DND-41 (cell line): Measurements from ENCODE around the gene SRP54.
"Not testable (repeated sequence)": the region's sequence is repeated elsewhere in the genome, so short reads cannot be mapped to it uniquely, and the experiment has no call there.

Source experiments
- ATAC-seq: fragments of 200-7000 bp; cut with Tn5 transposase; 3 replicates; pipeline ENCODE4 v1.9.1; 2021; ENCODE audit warnings: low read depth; ENCODE audit not compliant: insufficient read depth
- DNase-seq: peaks from one replicate; pipeline ENCODE4 v3.0.0-alpha.2; 2020
- H2AFZ ChIP-seq: 2 replicates; pipeline ENCODE4 v1.6.0; 2012; ENCODE audit warnings: low read depth, low read length
- H3K27ac ChIP-seq: 2 replicates; pipeline ENCODE4 v1.5.1; 2012; ENCODE audit warnings: low read length, inconsistent platforms
- H3K27me3 ChIP-seq: fragments of 200-600 bp; sonication (generic); 2 replicates; pipeline ENCODE4 v1.6.0; 2012; ENCODE audit warnings: low read length, mild to moderate bottlenecking, inconsistent platforms; ENCODE audit not compliant: insufficient read depth, poor library complexity
- H3K36me3 ChIP-seq: 2 replicates; pipeline ENCODE4 v1.5.1; 2012; ENCODE audit warnings: low read length, inconsistent platforms; ENCODE audit not compliant: insufficient read depth
- H3K4me1 ChIP-seq: 2 replicates; pipeline ENCODE4 v1.5.1; 2012; ENCODE audit warnings: mild to moderate bottlenecking, low read length; ENCODE audit not compliant: insufficient read depth
- H3K4me2 ChIP-seq: 2 replicates; pipeline ENCODE4 v1.6.0; 2012; ENCODE audit warnings: mild to moderate bottlenecking, moderate library complexity, low read length, inconsistent platforms; ENCODE audit not compliant: insufficient read depth
- H3K4me3 ChIP-seq, 2 experiments: fragments of 200-600 bp in 1 of 2; shearing (Covaris generic) in 1 of 2; 2 replicates each; pipeline ENCODE4 v1.5.1; 2012 to 2016; ENCODE audit warnings: inconsistent platforms in 2 of 2, low read length in 2 of 2, mild to moderate bottlenecking in 2 of 2, low read depth in 1 of 2, moderate library complexity in 1 of 2
- H3K79me2 ChIP-seq: 2 replicates; pipeline ENCODE4 v1.6.0; 2012; ENCODE audit warnings: low read length, inconsistent platforms; ENCODE audit not compliant: insufficient read depth
- H3K9ac ChIP-seq: 2 replicates; pipeline ENCODE4 v1.6.0; 2012; ENCODE audit warnings: low read depth, mild to moderate bottlenecking, inconsistent platforms, low read length, moderate library complexity
- H3K9me3 ChIP-seq: 2 replicates; pipeline ENCODE4 v1.5.1; 2012; ENCODE audit warnings: low read length, moderate library complexity, mild to moderate bottlenecking, inconsistent platforms; ENCODE audit not compliant: insufficient read depth, severe bottlenecking
- H4K20me1 ChIP-seq: 2 replicates; pipeline ENCODE4 v1.6.0; 2012; ENCODE audit warnings: low read length; ENCODE audit not compliant: insufficient read depth
- EZH2 ChIP-seq: IDR thresholded peaks from 3 replicates; pipeline ENCODE4 v1.6.1; 2012; ENCODE audit warnings: borderline replicate concordance, low read depth, mild to moderate bottlenecking, moderate library complexity, low read length, inconsistent platforms; ENCODE audit not compliant: severe bottlenecking
- TF ChIP-seq, protein P1 (sequence below): IDR thresholded peaks from 2 replicates; pipeline ENCODE4 v1.5.1; 2012; ENCODE audit warnings: borderline replicate concordance, low read length, moderate library complexity, mild to moderate bottlenecking; ENCODE audit not compliant: poor library complexity, severe bottlenecking; ENCODE audit errors: extremely low read depth

Gene SRP54

DNA sequence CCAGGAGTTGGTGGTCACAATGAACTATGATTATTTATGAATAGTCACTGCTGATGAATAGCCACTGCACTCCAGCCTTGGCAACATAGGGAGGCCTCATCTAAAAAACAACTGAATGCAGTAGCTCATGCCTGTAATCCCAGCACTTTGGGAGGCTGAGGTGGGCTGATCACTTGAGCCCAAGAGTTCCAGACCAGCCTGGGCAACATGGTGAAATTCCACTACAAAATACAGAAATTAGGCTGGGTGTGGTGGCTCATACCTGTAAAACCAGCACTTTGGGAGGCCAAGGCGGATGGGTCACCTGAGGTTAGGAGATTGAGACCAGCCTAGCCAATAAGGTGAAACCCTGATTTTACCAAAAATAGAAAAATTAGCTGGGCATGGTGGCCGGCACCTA, 49.8 kb downstream of the SRP54 start:
- Histone ChIP-seq H3K4me3 (no peak overlapping the region), H3K36me3 (peaks cover 49% of the 10 kb centered on the region), H2AFZ (no peak overlapping the region), H3K9me3 (peaks cover 11% of the 10 kb centered on the region), H3K9ac (no peak overlapping the region), H3K4me1 (no peaks in the 10 kb centered on the region), H3K27me3 (no peaks in the 10 kb centered on the region), H3K27ac (no peak overlapping the region), H4K20me1 (no peaks in the 10 kb centered on the region), H3K4me2 (no peak overlapping the region), H3K79me2 (no peaks in the 10 kb centered on the region)
- ATAC-seq: no peak
- no peak for TF ChIP-seq EZH2
- TF ChIP-seq, protein P1, sequence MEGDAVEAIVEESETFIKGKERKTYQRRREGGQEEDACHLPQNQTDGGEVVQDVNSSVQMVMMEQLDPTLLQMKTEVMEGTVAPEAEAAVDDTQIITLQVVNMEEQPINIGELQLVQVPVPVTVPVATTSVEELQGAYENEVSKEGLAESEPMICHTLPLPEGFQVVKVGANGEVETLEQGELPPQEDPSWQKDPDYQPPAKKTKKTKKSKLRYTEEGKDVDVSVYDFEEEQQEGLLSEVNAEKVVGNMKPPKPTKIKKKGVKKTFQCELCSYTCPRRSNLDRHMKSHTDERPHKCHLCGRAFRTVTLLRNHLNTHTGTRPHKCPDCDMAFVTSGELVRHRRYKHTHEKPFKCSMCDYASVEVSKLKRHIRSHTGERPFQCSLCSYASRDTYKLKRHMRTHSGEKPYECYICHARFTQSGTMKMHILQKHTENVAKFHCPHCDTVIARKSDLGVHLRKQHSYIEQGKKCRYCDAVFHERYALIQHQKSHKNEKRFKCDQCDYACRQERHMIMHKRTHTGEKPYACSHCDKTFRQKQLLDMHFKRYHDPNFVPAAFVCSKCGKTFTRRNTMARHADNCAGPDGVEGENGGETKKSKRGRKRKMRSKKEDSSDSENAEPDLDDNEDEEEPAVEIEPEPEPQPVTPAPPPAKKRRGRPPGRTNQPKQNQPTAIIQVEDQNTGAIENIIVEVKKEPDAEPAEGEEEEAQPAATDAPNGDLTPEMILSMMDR: no peak
- DNase-seq: no peak

DNA sequence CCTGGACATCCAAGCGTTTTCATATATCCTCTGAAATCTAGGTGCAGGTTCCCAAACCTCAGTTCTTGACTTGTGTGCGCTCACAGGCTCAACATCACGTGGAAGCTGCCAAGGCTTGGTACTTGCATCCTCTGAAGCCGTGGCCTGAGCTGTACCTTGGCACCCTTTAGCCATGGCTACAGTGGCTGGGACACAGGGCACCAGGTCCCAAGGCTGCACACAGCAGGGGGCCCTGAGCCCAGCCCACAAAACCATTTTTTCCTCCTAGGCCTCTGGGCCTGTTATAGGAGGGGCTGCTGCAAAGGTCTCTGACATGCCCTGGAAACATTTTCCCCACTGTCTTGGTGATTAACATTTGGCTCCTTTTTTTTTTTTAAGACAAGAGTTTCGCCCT, 51.6 kb downstream of the SRP54 start:
- H3K4me3 ChIP-seq: no peak overlapping the region
- H4K20me1 ChIP-seq: no peaks in the 10 kb centered on the region
- H3K4me1 ChIP-seq: no peaks in the 10 kb centered on the region
- no peaks in the 10 kb centered on the region for H3K79me2 ChIP-seq
- H3K9me3 ChIP-seq: peaks cover 11% of the 10 kb centered on the region
- peaks cover 37% of the 10 kb centered on the region for H3K36me3 ChIP-seq
- no peak overlapping the region for H2AFZ ChIP-seq
- DNase-seq (peak; percentile 24), ATAC-seq (no peak)
- TF ChIP-seq, protein P1: no peak
- no peak for TF ChIP-seq EZH2
- H3K4me2 ChIP-seq: no peak overlapping the region
- no peak overlapping the region for H3K27ac ChIP-seq
- no peak overlapping the region for H3K9ac ChIP-seq
- H3K27me3 ChIP-seq: no peaks in the 10 kb centered on the region

DNA sequence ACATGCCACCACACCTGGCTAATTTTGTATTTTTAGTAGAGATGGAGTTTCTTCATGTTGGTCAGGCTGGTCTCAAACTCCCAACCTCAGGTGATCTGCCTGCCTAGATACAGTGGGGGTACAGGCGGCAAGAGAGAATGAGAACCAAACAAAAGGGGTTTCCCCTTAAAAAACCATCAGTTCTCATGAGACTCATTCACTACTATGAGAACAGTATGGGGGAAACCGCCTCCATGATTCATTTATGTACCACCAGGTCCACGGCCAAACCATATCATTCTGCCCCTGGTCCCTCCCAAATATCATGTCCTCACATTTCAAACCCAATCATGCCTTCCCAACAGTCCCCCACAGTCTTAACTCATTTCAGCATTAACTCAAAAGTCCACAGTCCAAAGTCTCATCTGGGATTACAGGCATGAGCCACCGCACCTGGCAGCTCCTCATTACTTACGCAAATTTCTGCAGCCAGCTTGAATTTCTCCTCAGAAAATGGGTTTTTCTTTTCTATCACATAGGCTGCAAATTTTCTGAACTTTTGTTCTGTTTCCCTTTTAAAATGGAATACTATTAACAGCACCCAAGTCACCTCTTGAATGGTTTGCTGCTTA, 52.3 kb downstream of the SRP54 start:
- DNase-seq, H3K27ac ChIP-seq, H3K9ac ChIP-seq, H2AFZ ChIP-seq, H3K27me3 ChIP-seq, H3K4me2 ChIP-seq, ATAC-seq, H4K20me1 ChIP-seq, H3K79me2 ChIP-seq, H3K4me1 ChIP-seq, H3K4me3 ChIP-seq: not testable (repeated sequence)
- H3K36me3 ChIP-seq: peaks cover 31% of the 10 kb centered on the region
- peaks cover 11% of the 10 kb centered on the region for H3K9me3 ChIP-seq

DNA sequence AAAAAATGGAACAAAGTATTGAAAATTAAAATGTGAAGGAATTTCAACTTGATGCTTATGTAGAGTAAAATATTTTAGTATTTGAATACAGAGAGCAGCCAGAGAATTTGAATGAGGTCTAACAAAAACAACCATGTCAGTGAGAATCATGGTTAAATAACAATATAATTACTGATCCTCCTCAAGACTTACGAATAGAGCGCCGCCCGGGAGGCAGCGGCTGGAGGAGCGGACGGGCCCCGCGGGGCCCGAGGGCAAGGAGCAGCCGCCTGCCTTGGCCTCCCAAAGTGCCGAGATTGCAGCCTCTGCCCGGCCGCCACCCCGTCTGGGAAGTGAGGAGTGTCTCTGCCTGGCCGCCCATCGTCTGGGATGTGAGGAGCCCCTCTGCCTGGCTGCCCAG, 55.5 kb downstream of the SRP54 start:
- H3K9ac ChIP-seq, DNase-seq, H3K27me3 ChIP-seq, H3K4me3 ChIP-seq, H3K79me2 ChIP-seq, H3K4me2 ChIP-seq, ATAC-seq, H3K4me1 ChIP-seq, H4K20me1 ChIP-seq, H3K27ac ChIP-seq, H2AFZ ChIP-seq: not testable (repeated sequence)
- H3K36me3 ChIP-seq: peaks cover 10% of the 10 kb centered on the region; the same call in 1 of the 2 replicates
- peaks cover 11% of the 10 kb centered on the region for H3K9me3 ChIP-seq
